NCI-H187 treated with DMSO at 0.1 percent for 48 hours (cell line): Measurements from ENCODE around the gene TBC1D1.

Experiments
- DNase-seq: peaks from one replicate; lab custom pipeline; 2025; lab: John Stamatoyannopoulos, UW

The TBC1D1 gene

DNA sequence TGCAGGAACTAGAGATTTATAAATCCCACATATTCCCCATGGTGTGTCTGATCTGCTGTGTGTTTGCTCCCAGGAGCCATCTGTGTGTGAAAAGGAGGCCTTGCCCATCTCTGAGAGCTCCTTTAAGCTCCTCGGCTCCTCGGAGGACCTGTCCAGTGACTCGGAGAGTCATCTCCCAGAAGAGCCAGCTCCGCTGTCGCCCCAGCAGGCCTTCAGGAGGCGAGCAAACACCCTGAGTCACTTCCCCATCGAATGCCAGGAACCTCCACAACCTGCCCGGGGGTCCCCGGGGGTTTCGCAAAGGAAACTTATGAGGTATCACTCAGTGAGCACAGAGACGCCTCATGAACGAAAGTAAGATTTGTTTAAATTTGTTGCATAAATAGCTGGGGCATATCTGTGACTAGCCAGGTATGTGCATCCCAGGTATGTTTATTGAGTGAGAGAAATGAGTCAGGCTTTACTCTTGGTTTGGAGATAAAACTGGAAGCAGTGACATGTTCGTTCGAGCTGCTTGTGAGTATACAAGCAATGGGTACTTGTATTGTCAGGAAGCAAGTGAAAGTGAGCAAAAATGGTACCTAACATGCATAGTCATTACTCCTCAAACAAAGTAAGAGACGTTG is 158.8 kb downstream of the TBC1D1 start:
- no peak for DNase-seq

DNA sequence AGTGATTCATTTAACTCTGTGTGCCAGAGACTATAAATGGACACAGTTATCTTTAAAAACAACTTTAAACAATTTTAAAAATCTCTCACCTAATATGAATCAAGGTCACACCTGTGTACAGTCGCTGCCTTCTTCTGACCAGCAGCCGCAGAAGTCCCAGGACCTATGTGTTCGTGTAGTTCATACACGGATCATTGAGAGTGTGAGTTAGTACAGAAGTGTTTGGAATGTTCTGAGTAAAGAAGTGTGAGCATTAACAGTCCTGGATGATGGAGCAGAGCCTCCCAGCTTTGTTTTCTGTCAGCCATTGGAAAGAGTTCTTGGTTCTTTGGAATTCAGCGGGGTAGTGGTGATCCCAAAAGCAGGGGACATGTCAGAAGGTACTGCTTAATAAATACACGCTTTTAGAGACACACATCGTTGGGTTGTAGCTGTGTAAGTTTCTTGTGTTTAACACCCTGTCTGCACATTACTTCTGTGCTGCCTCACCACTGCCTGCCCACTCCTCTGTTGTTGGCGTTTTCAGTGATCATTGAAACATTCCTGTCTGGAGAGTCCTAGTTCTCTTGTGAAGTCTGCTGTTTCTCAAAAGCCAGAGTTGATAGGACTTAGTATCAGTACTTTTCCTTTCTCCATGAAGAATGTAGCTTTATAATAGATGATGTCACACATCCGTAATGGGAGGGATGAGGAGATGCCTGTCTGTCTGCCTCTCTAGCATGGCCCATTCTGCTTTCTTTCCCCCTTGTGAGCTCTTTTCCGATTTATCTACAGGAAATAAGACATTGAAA is 159.9 kb downstream of the TBC1D1 start:
- no peak for DNase-seq

DNA sequence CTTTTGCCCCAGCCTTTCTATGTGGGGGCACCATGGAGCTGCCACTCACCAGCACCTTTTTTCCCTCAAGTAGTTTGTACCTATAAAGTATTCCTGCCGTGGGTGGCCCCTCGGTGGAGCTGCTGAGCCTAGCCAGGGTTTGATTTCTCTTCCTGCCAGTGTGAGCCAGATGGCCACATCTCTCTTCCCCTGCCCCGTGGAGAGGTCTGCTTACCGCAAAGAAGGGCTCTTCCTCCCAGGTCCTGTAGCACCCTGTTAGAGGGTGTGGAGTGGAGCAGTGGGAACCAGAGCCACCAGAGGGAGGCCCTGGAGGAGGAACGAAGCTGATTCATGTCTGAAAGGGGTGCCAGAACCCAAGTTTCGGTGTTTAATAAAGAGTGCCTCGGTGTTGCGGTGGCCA is 164.7 kb downstream of the TBC1D1 start:
- DNase-seq: no peak

DNA sequence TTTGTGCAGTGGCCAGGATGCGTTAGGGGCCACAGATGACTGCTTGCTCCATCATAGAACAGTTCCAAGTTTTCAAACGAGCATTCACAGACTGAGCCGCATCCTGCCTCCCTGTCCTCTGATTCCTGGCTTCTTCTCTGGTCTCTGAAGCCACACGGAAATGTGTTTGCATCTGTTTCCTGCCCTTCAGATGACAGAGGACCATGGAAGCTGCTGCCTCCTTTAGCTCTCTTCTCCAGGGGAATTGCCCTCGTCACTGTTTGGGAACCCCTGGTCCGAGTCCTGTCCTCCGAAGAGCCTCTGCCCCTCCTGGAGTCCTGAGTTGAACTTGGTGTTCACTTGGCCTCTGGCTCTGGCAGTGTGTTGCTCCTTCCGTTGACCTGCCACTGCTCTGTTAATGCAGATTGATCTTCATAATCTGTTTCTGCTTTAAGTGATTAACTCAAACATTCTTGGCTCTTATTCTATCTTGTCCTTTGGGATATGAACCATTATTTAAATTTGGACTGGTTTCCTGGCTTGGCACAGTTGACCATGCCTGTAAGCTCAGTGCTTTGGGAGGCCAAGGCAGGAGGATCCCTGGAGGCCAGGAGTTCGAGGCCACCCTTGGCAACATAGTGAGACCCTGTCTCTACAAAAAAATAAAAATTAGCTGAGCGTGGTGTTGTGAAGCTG is 165.3 kb downstream of the TBC1D1 start:
- DNase-seq: no peak

DNA sequence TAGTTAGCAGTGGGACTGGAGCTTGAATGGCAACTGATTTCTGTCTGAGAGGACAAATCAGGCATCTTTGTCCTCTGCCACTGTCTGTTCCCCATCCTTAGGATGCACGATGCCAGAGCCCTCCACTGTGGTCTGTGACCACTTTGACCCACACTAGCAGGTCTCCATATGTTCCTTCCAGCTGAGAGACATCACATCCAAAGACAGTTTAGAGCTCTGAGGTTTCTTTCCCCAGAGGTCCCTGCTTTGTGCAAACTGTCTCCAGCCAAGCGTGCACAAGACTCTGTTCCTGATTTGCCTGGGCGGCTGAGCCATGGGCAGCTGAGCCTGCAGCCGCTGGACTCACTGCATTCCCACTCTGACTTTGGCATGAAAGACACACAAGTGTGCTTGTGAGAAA is 167.3 kb downstream of the TBC1D1 start:
- no peak for DNase-seq

DNA sequence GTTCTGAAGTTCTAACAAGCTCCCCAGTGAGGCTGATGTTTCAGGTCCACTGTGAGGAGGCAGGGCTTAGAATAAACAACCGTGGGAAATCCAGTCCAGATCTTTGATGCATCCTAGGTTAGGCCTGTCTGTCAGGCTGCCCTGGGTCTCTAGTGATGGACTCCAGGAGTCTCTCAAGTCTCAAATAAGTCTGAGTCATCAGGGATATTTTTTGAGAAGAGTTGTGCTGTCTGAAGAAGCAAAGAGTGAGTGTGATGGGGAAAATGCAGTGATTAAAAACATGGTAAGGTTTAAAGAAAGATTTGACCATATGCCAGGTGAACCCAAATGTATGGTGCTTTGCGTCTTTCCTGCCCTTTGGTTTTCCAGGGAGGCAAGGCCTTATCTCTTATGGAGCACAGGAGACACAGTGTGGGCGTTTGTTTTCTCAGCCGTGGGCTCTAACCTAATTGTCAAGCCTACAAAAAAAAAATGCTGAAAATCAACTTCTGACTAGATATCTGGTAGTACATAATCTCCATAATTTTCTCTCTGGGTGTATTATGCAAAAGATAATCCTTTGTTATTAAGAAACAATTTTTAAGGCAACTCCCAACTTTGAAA is 170.0 kb downstream of the TBC1D1 start:
- DNase-seq: no peak

DNA sequence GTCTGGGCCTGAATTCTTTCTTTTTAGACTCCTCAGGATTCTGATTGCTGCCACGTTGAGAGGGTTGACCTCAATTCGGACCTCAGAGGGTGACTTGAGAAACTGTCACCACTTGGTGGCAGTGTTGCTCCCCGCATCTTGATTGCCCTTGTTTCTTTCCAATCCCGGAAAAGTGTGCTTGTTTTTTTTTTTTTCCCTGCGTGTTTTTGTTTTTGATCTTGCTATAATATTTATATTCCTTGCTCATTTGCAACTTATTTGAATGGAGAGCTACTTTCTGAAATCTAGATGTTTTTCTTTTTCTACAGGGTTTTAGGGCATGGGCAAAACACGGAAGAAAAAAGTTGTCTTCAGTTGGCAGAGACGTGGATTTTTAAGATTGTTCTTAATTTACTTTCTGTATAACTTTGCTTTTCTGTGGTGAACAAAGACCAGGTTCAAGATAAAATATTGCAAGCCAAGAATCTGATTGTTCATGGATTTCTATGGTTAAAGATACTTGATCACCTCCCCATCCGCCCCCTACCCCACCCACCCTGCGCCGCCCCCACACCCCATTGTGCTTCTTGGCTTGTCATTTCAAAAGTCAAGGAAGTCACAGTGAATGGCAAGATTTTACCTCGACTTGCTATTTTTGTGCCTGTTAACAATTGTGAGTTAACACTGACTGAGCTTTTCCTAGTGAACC is 171.3 kb downstream of the TBC1D1 start:
- peak; percentile 7 for DNase-seq

DNA sequence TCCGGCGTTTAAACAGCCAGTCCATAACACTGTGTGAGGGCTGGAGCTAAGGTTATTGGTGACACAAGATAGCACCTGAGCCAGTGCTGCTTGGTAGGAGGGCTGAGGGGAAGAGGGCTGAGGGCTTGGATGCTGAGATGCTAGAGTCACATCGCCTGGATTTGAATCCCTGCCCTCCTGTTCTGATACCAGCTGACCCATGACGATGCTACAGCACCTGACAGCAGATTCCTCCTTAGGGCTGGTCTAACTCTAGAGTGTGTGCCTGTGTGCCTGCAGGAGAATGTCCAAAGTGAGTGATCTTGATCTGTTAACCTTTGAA is 171.9 kb downstream of the TBC1D1 start:
- no peak for DNase-seq

DNA sequence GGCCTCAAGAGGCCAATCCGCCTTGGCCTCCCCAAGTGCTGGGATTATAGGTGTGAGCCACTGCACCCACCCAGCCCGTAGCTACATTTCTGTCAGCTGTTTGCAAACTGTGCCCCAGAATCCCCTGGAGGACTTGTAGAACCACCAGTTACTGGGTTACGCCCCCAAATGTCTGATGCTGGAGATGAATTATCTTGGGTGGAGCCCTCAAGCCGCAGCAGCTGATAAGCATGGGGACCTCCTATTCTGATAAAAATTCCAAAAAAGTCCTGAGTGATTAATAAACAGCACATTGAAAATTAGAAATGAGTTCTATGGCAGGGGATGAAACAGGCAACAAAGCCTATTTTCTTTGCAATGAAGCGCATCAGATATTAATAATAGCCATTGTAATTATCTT is 174.3 kb downstream of the TBC1D1 start:
- DNase-seq: no peak

DNA sequence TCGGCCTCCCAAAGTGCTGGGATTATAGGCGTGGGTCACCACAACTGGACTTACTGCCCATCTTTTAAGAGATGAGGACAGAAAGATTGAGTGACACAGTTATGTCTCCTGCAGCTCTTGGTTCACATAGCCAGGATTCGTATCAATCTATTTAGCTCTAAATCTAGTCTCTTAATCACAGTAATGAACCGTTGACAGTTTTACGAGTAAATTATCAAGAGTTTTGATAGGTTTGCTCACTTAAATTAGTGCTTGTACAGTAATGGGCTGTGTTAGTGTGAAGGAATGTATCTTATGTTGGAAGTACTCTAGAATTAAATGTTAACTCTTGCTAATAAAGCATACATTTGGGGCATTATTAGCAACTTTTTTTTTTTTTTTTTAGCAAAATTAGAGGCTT is 175.0 kb downstream of the TBC1D1 start:
- DNase-seq: no peak

DNA sequence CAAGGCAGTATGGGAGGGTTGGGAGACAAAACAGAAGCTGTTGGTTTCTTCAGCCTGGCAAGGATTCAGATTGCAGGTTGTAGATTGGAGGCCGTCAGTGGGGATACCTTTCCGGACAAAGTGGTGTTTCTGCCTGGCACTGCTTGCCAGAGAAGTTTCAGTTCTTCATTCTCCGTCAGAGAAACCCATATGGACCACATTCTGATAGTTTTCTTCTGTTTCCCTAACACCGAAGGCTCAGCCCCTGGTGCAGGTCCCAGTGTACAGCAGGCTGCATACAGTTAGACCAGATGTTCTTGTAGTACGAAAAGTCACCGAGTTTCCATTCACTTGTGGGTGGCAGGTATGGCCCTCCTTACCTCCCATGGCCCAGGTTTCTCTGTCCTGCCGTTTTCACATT is 176.6 kb downstream of the TBC1D1 start:
- DNase-seq: no peak

DNA sequence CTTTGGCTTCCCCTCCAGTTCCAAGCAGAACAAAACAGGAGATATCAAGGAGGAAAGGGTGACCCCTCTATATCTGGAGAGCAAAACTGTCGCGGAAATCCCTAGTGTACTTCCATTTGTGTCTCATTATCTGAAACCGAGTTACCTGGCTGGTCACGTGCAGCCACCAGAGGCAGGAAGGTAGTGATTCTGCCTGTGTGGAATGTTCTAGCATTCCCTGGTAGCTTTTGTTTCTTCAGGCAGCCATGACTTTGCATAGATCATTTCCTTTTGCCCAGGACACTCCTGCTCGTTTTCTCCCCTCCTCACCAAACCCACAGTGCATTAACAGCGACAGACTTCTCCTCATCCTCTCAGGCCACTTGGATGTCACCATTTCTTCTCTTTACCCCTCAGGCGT is 177.2 kb downstream of the TBC1D1 start:
- no peak for DNase-seq

DNA sequence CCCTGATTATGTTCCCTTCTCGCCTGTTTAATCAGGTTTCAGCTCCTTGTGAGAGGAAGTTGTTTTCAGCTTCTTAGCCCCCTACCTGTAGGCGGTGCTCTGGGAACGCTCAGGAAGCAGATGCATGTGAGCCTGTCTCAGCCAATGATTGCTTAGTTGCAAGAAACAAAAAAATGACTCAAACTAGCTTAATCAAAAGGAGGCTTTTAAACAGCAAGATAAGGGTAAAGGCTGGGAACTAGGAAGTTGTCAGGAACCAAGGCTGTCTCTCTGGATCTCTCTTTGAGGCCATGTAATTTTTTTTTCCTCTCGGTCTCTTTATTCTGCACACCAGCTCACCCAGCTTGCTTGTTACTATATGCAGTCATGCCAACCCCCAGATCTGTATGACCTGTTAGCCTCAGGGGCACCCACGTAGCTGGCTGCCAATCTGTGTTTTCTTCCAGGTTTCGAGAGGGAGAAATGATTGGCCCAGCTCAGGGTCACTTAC is 178.4 kb downstream of the TBC1D1 start:
- DNase-seq: no peak

DNA sequence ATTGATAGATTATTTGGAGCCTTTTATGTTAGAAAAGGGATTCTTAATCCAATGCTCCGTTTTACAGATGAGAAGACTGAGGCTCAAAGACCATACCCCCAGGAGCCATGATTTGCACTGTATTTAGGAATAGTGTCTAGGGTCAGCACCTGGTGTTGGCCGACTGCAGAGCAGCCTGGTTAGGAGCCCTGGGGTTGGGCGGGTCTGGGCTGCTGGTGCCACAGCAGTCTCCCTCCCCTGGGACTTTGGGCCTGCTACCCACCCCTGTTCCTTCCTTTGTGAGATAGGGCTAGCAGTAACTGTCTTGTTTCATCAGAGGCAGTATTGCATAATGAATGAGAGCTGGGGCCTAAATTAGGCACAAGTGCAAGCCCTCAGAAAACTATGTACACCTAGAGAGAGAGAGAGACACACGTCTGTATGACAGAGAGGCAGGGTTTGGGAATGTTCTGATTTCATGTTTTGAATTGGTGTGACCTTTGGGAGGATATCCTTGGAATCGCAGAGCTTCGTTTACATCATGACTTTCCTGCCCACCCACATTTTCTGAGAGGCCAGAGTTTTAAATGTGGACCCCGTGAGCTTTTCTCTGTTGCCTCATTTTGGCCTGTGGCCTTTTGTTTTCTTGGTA is 181.0 kb downstream of the TBC1D1 start:
- DNase-seq: no peak

DNA sequence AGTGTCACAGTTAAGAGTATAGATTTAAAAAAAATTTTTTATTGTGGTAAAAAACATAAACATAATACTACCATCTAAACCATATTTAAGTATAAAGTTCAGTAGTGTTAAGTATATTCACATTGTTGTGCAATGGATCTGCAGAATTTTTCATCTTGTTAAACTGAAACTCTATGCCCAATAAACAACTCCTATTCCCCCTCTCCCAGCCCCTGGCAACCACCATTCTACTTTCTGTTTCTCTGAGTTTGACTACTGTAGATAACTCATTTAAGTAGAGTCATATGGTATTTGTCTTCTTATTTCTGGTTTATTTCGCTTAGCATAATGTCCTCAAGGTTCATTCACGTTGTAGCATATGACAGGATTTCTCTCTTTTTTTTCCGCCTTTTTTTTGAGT is 181.7 kb downstream of the TBC1D1 start:
- no peak for DNase-seq

DNA sequence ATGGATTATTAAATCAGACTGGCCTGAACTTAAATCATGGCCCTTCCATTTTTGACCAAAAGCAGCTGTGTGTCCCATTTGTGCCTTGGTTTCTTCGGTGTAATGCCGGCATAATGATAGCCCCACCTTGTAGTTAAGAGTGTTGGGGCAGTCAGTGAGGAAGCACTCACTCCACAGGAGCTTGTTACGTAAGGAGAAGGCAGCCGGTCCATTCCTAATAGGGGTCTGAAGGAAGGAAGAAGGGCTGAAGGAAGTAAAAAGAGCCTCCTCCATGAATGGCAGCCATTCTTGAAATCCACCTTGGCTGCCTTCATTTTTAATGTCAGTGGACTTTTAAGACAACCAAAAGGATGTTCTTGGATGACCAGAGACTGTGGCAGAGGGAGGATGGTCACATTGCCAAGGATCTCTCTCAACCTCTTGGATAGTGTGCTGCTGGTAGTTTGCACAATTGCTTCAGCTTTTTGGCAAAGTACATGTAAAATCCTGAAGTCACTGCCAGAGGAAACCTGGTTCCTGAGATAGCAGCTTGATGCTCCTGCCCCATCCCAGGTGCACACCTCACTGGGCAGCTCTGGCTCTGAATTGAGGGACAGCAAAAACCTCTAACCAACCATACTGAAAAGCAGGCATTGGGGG is 182.8 kb downstream of the TBC1D1 start:
- no peak for DNase-seq

DNA sequence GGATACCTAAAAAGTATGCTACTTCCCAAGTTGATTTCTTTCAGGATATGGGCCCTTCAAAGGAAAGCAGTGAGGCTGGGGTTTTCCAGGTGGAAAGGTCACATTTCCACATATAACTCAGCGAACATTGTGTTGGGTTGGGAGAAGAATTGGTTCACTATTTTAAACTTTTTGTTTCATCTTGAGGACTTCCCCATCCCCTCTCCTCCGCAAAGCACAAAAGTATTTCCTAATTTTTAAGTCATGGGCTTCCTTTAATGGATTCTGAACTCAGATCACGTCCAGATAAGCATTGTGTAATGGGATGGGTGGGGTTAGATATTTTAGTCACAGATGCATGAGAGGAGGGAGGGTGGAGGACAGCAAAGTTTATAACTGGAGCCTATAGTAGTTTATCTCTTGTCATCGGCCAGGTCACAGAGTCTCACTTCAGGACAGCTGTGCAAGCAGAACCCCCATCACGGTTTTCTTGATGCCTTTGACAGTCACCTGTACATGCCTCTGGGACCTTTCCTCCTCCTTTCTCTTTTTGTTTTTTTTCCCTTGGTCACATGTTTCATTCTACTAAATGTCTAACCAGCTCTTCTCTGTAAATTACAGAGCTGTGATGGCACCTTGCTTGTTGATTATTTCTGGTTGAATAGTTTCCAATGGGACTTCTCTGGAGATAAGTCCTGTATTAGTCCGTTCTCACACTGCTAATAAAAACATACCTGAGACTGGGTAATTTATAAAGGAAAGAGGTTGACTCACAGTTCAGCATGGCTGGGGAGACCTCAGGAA is 184.7 kb downstream of the TBC1D1 start:
- no peak for DNase-seq

DNA sequence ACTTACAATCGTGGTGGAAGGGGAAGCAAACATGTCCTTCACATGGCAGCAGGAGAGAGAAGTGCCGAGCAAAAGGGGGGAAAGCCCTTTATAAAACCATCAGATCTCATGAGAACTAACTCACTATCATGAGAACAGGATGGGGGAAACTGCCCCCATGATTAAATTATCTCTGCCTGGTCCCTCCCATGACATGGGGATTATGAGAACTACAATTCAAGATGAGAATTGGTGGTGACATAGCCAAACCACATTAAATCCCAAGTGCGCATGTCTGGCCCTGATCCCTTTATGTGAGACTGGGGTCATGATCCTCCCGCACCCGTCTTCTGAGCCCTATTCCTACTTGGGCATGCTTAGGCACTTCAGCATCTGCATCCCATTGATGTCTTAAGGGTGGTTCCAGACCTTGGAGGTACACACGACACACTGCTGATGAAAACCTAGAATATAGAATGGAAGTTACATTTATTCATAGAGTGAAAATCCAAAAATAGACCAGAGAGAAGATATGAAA is 185.3 kb downstream of the TBC1D1 start:
- no peak for DNase-seq

DNA sequence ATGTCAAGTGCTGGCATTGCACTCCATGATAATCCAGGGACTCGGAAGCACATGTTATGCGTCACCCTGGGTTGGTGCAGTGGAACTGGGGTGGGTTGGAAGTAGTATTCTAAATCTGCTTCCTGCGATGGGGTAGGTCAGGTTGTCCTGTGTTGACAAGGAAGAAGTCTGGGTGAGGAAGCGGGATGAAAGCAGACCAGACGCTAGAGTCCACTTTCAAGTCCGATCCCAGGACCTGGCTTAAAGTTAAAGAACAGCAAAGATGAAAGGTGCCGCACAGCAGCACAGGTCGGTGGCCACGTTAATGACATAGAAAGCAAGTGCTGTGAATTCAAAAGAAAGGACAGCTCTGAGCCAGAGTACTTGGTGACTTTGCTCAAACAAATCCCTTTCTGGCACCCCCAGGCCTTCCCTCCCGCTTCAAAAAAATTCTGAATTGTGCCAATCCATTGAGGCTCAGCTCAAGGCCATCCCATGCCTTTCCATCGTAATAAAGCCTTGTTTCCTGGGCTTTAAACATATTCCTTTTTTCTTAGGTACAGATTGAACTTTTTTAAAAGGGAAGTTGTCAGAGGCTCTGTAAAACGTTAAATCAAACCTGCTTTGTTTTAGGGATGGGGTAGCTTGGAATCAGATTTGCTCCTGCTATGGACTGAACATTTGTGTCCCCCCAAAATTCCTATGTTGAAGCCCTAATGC is 187.1 kb downstream of the TBC1D1 start:
- DNase-seq: no peak
